Measurements from ENCODE around the gene KLF15. TPM values are rescaled to one million over a fixed set of nuclear protein-coding genes. Genes with fewer than 3 reads are reported as not detected.
A peak's percentile ranks its signal among the peaks of the same experiment; 100 is the strongest.

Gene KLF15
- total RNA-seq, 4 donors from 2014 or later = 9.6 to 31.3 (median 19.2) TPM

DNA sequence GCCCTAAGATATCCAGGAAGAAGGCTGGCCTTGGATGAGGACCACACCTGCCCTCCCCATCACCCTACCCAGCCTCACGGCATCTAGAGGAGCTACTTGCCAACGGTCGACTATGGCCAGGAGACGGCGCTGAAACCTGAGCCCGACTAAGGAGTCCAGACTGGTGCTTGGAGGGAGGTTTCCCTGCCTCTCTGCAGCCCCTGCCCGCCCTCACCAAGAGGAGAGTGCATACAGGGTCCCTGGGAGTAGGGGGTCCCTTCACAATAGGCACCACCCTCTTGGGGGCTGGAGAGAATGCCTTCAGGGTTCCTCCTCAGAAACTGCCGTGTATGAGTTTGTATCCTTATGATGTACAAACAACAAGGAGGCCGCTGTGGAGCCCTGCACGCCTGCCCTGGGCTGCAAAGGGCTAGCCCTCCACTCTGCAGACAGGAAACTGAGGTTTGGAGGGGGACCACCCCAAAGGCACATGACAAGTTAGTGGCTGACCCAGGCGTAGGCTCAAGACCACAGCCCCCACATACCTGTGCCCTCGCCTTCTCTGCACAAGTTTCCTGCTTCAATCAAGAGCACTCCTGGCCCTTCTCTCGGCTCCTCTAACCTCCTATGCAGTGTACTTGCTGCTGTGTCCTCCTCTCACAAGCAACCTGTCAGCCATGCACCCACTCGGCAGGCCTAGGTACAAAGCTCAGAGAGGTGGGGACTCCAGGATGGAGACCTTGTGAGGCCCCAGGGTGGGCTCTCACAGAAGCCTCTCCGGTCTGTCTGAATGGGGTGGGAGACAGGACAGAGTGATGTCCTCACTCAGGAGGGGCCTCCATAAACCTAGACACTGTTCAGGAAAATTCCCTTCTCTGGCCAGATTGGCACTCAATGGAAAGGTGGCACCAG is 7.4 kb downstream of the KLF15 start:
- no peak overlapping the region for H3K4me3 ChIP-seq (ENCODE audit: low read depth, poor library complexity, severe bottlenecking)
- peak in 1 of 2 donors; percentile 79 for DNase-seq (ENCODE audit: low spot score in 2 of 2)
- TF ChIP-seq POLR2A (IDR thresholded peaks at IDR 0.05) = no peak
- TF ChIP-seq, protein P1, sequence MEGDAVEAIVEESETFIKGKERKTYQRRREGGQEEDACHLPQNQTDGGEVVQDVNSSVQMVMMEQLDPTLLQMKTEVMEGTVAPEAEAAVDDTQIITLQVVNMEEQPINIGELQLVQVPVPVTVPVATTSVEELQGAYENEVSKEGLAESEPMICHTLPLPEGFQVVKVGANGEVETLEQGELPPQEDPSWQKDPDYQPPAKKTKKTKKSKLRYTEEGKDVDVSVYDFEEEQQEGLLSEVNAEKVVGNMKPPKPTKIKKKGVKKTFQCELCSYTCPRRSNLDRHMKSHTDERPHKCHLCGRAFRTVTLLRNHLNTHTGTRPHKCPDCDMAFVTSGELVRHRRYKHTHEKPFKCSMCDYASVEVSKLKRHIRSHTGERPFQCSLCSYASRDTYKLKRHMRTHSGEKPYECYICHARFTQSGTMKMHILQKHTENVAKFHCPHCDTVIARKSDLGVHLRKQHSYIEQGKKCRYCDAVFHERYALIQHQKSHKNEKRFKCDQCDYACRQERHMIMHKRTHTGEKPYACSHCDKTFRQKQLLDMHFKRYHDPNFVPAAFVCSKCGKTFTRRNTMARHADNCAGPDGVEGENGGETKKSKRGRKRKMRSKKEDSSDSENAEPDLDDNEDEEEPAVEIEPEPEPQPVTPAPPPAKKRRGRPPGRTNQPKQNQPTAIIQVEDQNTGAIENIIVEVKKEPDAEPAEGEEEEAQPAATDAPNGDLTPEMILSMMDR (IDR thresholded peaks at IDR 0.05) = no peak
- WGBS, 2 donors = 81 to 89% methylated on average over 9 to 15 of the region's 15 CpGs
- intact Hi-C loops (cut with DNase I; ENCODE audit: low total_unique reads) = no loop called here

DNA sequence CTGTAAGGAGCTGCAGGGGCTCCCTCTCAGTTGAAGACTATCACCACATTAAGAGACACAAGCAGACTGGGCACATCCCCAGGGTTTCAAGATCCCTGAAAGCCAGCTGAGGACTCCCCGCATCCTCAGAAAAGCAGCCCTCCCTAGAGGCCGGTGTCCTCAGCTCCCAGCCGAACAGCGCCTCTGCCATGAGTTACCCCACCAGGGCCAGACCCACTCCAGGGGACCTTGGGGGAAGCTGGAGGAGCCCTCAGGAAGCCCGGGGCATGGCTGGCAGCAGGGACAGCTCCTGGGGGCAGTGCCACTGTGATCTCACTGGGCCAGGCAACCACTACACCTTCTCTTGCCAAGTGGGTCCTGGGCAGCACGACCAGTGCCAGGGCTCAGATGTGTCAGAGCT is 8.1 kb downstream of the KLF15 start:
- intact Hi-C loops (cut with DNase I; ENCODE audit: low total_unique reads) = no loop called here
- DNase-seq (ENCODE audit: low spot score in 2 of 2) = peak in 1 of 2 donors; percentile 82
- WGBS, 2 donors = 86 to 88% methylated on average over 6 of the region's 6 CpGs
- H3K4me3 ChIP-seq (ENCODE audit: low read depth, poor library complexity, severe bottlenecking) = no peak overlapping the region
- TF ChIP-seq, protein P1 (IDR thresholded peaks at IDR 0.05) = no peak
- TF ChIP-seq POLR2A (IDR thresholded peaks at IDR 0.05) = no peak

DNA sequence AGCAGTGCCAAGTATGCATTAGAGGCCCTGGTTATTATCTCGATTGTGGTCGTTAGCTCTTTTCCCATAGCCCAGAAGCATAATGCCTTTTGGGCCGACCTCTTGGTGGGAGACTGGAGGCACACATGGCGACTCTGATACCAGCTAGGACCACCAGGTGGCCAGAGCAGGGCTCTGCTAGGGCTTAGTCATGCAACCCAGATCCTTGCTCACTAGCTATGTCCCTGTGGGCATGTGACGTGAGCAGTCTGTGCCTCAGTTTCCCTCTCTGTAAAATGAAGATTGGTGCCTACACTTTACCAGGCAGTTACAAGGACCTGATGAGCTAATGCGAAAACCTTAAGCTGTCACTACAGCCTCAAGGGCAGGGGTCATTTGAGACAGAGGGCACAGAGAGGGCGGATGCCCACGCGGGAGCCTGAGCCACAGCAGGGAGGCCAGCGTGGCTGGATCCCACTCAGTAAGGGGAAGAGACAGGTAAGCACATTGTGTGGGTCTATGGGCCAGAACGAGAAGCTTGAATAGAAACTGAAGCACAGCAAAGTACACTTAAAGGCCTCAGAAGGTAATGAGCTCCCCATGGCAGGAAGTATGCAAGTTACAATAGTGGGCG is 8.8 kb downstream of the KLF15 start:
- TF ChIP-seq, protein P1 (IDR thresholded peaks at IDR 0.05) = no peak
- no peak for TF ChIP-seq POLR2A (IDR thresholded peaks at IDR 0.05)
- intact Hi-C loops (cut with DNase I; ENCODE audit: low total_unique reads) = no loop called here
- DNase-seq (ENCODE audit: low spot score in 2 of 2) = peak in 1 of 2 donors; percentile 78
- no peak overlapping the region for H3K4me3 ChIP-seq (ENCODE audit: low read depth, poor library complexity, severe bottlenecking)
- WGBS, 2 donors = 88 to 94% methylated on average over 12 of the region's 12 CpGs

- 77 to 80% methylated on average over 8 of the region's 8 CpGs for WGBS, 2 donors
Measured at GRCh38 chr3:126347543-126348161, 9.6 kb downstream of the KLF15 start.

GRCh38 chr3:126346466-126346865 is 10.7 kb downstream of the KLF15 start:
- intact Hi-C loops (cut with DNase I; ENCODE audit: low total_unique reads) = no loop called here
- TF ChIP-seq, protein P1 (IDR thresholded peaks at IDR 0.05) = no peak
- no peak for TF ChIP-seq POLR2A (IDR thresholded peaks at IDR 0.05)
- WGBS, 2 donors = 100% methylated on average over 2 of the region's 2 CpGs
- no peak overlapping the region for H3K4me3 ChIP-seq (ENCODE audit: low read depth, poor library complexity, severe bottlenecking)
- peak in 1 of 2 donors; percentile 75 for DNase-seq (ENCODE audit: low spot score in 2 of 2)

More at GRCh38 chr3:126347543-126348161, 9.6 kb downstream of the KLF15 start:
- intact Hi-C loops (cut with DNase I; ENCODE audit: low total_unique reads) = no loop called here
- DNase-seq (ENCODE audit: low spot score in 2 of 2) = peak in 1 of 2 donors; percentile 75
- TF ChIP-seq POLR2A (IDR thresholded peaks at IDR 0.05) = no peak
- TF ChIP-seq, protein P1 (IDR thresholded peaks at IDR 0.05) = no peak
- H3K4me3 ChIP-seq (ENCODE audit: low read depth, poor library complexity, severe bottlenecking) = no peak overlapping the region

All from lower leg skin (tissue), 4 donors.